ENCODE measurements around the gene PAX8.

Gene PAX8

DNA sequence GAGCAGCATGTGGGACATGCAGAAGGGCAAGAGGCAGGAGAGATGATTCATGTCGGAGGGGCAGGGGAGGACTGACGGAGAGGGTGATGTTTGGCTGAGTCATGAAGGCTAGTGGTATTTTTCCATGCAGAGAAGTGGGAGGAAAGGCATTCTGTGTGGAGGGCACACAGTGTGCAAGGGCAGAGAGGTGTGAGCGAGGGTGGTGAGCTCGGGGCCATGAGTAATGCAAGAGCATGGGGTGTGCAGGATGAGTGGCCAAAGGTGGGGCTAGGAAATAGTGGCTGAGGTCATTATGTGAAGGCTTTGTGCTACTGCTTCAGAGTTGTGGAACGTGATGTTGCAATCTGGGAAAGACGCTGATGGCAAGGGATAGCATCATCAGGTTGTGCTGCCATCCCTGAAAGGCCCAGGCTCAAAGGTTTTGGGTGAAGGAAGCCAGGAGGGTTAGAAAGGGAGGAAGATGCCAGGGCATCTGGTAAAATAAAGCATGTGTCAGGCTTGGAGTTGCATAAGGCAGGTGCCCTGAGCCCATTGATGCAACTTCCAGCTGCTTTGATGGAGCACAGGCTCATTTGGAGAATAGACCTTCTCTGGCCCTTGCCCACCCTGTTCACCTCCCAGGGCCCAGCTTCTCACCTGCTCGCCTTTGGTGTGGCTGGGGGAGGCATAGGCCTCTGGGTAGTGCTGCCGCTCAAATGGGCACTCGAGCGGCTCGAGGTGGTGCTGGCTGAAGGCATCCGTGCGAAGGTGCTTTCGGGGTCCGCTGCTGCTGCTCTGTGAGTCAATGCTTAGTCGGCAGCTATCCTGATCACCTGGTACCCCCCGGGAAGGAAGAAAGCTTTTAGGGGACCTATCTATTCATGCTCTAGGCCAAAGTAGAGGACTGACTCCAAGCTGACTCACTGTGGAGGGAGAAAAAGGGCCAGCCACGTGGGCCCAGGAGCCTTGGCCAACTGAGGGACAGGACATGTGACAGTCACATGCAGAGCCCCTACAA lies 37.5 kb downstream of the PAX8 start:
- peaks cover 31% of the 10 kb centered on the region for H3K79me2 ChIP-seq (ENCODE audit: low read length)
- H3K4me1 ChIP-seq (ENCODE audit: low read length), result peaks cover 6% of the 10 kb centered on the region
- TF ChIP-seq, protein P1, sequence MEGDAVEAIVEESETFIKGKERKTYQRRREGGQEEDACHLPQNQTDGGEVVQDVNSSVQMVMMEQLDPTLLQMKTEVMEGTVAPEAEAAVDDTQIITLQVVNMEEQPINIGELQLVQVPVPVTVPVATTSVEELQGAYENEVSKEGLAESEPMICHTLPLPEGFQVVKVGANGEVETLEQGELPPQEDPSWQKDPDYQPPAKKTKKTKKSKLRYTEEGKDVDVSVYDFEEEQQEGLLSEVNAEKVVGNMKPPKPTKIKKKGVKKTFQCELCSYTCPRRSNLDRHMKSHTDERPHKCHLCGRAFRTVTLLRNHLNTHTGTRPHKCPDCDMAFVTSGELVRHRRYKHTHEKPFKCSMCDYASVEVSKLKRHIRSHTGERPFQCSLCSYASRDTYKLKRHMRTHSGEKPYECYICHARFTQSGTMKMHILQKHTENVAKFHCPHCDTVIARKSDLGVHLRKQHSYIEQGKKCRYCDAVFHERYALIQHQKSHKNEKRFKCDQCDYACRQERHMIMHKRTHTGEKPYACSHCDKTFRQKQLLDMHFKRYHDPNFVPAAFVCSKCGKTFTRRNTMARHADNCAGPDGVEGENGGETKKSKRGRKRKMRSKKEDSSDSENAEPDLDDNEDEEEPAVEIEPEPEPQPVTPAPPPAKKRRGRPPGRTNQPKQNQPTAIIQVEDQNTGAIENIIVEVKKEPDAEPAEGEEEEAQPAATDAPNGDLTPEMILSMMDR (IDR thresholded peaks at IDR 0.05; ENCODE audit: low read depth, low read length), result no peak
- TF ChIP-seq EZH2phosphoT487 (IDR thresholded peaks at IDR 0.05; ENCODE audit: low read depth), result no peak
- no peak overlapping the region for H3K9ac ChIP-seq (ENCODE audit: low read length)
- peaks cover 7% of the 10 kb centered on the region for H4K20me1 ChIP-seq (ENCODE audit: insufficient read depth, low read length)
- H3K27ac ChIP-seq (ENCODE audit: low read length), result no peak overlapping the region
- H3K9me3 ChIP-seq (ENCODE audit: insufficient read depth, low read length), result no peaks in the 10 kb centered on the region
- no peak overlapping the region for H3K4me2 ChIP-seq (ENCODE audit: low read length)
- no peak overlapping the region for H3K4me3 ChIP-seq (ENCODE audit: low read length)
- no peaks in the 10 kb centered on the region for H3K27me3 ChIP-seq (ENCODE audit: low read depth, low read length)
- H2AFZ ChIP-seq (ENCODE audit: low read depth, low read length), result no peak overlapping the region
- peaks cover 17% of the 10 kb centered on the region for H3K36me3 ChIP-seq (replicated peaks; ENCODE audit: low read depth, low read length)

DNA sequence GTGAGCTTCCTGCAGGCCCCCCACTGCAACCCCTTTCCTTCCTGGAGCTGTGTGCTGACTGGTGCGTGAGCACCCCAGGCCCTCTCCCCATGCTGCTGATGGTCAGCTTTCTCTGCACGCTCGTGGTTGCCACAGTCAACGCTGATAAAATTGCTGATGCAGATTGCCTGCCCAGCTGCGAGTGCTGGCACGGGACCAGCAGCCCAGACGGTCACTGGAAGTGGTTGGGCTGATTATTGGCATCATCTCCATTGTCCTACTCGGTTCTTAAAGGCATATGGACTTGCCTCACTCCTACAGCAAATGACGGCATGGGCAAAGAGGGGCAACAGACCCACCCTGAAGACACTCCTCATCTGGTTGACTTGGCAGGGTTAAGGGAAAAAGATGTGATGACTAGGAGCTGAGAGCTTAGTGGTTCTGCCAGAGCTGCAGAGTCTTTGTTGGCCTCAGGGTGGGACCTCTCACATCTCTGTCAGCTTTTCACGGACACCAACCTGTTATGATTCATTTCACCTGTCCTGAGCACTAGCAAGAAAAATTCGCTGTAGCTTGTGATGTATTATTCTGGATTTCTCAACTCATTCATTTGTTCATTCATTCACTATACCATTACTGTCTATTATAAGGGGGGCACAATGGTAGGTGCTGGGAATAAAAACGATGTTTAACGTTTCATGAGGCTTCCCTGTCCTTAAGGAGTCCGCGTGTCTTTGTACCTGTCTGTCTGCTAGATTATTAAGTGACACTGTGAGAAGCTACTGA lies 38.4 kb downstream of the PAX8 start:
- no peaks in the 10 kb centered on the region for H3K9me3 ChIP-seq (ENCODE audit: insufficient read depth, low read length)
- peaks cover 6% of the 10 kb centered on the region for H3K4me1 ChIP-seq (ENCODE audit: low read length)
- peaks cover 7% of the 10 kb centered on the region for H4K20me1 ChIP-seq (ENCODE audit: insufficient read depth, low read length)
- H3K4me3 ChIP-seq (ENCODE audit: low read length), result no peak overlapping the region
- H3K36me3 ChIP-seq (replicated peaks; ENCODE audit: low read depth, low read length), result peaks cover 17% of the 10 kb centered on the region
- TF ChIP-seq EZH2phosphoT487 (IDR thresholded peaks at IDR 0.05; ENCODE audit: low read depth), result no peak
- TF ChIP-seq, protein P1 (IDR thresholded peaks at IDR 0.05; ENCODE audit: low read depth, low read length), result no peak
- H3K27me3 ChIP-seq (ENCODE audit: low read depth, low read length), result no peaks in the 10 kb centered on the region
- no peak overlapping the region for H3K27ac ChIP-seq (ENCODE audit: low read length)
- H3K9ac ChIP-seq (ENCODE audit: low read length), result no peak overlapping the region
- H3K4me2 ChIP-seq (ENCODE audit: low read length), result no peak overlapping the region
- H3K79me2 ChIP-seq (ENCODE audit: low read length), result peaks cover 39% of the 10 kb centered on the region
- H2AFZ ChIP-seq (ENCODE audit: low read depth, low read length), result no peak overlapping the region

DNA sequence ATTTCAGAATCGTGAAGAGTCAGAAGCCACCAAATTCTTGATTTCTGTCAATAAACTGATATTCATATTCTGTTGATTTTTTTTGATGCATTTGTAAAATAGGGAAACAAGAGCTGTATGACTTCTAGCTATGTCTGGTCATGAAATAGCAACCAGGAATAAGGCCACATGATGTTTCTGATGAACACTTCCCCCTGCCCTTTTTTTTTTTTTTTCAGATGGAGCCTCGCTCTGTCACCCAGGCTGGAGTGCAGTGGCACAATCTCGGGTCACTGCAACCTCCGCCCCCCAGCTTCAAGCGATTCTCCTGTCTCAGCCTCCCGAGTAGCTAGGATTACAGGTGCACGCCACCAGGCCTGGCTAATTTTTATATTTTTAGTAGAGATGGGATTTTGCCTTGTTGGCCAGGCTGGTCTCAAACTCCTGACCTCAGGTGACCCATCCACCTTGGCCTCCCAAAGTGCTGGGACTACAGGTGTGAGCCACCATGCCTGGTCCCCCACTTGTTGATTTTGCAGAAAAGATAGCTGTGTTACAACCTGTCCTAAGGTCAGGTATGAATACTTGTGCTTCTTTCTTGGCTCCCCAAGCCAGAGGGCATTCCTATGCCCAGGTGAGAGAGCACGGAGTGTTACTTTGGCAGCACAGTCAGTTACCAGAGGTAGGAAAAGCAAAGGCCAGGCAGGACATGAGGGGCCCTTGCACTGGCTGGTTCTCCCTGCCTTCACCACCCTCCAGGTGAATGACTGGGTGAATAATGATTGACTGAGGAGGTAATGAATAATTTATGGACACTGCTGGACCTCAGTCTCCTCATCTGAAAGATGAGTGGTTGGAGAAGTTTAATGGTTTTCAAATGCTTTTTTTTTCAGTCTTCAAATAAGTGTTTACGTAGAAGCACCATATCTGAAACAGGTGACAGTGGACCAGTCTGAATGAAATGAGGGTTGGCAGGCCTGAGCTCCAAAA lies 39.6 kb downstream of the PAX8 start:
- no peaks in the 10 kb centered on the region for H3K9me3 ChIP-seq (ENCODE audit: insufficient read depth, low read length)
- H3K4me3 ChIP-seq (ENCODE audit: low read length), result no peak overlapping the region
- no peak overlapping the region for H3K27ac ChIP-seq (ENCODE audit: low read length)
- no peaks in the 10 kb centered on the region for H3K27me3 ChIP-seq (ENCODE audit: low read depth, low read length)
- no peak overlapping the region for H3K4me2 ChIP-seq (ENCODE audit: low read length)
- peaks cover 9% of the 10 kb centered on the region for H3K4me1 ChIP-seq (ENCODE audit: low read length)
- H4K20me1 ChIP-seq (ENCODE audit: insufficient read depth, low read length), result peaks cover 7% of the 10 kb centered on the region
- H3K36me3 ChIP-seq (replicated peaks; ENCODE audit: low read depth, low read length), result peaks cover 17% of the 10 kb centered on the region
- H3K9ac ChIP-seq (ENCODE audit: low read length), result no peak overlapping the region
- TF ChIP-seq, protein P1 (IDR thresholded peaks at IDR 0.05; ENCODE audit: low read depth, low read length), result no peak
- TF ChIP-seq EZH2phosphoT487 (IDR thresholded peaks at IDR 0.05; ENCODE audit: low read depth), result no peak
- peaks cover 39% of the 10 kb centered on the region for H3K79me2 ChIP-seq (ENCODE audit: low read length)
- H2AFZ ChIP-seq (ENCODE audit: low read depth, low read length), result no peak overlapping the region
